T-helper 1 cell treated with Interleukin-12 subunit alpha and Interleukin-12 subunit beta and Interleukin-4 antibody, amounts not matched to agents 30 ng/mL and 1 ng/mL, for 36 hours (primary cell): ENCODE data around the gene PANK3. TPM values are rescaled to one million over a fixed set of nuclear protein-coding genes. Genes with fewer than 3 reads are reported as not detected.
"Not testable (repeated sequence)": the region's sequence is repeated elsewhere in the genome, so short reads cannot be mapped to it uniquely, and the experiment has no call there.

Experiments used
- intact Hi-C: fragments of 100-400 bp; cut with micrococcal nuclease; formaldehyde crosslinking; loops from one replicate; pipeline ENCODE4 v1.15.1; 2024
- total RNA-seq: library from RNA; stranded (reverse); gene quantifications from 2 replicates; pipeline ENCODE4 v1.2.3, GENCODE V29; 2022

The PANK3 gene
- total RNA-seq, 1 donor from 2014 or later, result 56.4 TPM

- intact Hi-C loops, result no loop called here
Observed at GRCh38 chr5:168557389-168557788, 21.8 kb downstream of the PANK3 start.

GRCh38 chr5:168553377-168554130 is 25.6 kb downstream of the PANK3 start:
- intact Hi-C loops, result no loop called here

- intact Hi-C loops, result no loop called here
Observed at GRCh38 chr5:168552146-168552545, 27.0 kb downstream of the PANK3 start.

GRCh38 chr5:168550656-168551055 is 28.5 kb downstream of the PANK3 start:
- intact Hi-C loops, result no loop called here

- intact Hi-C loops, result no loop called here
Observed at GRCh38 chr5:168549554-168549953, 29.6 kb downstream of the PANK3 start.

- intact Hi-C loops, result no loop called here
Observed at GRCh38 chr5:168537176-168537575, 42.0 kb downstream of the PANK3 start.

- intact Hi-C loops, result not testable (repeated sequence)
Observed at GRCh38 chr5:168534351-168534750, 44.8 kb downstream of the PANK3 start.

GRCh38 chr5:168531987-168532864 is 46.9 kb downstream of the PANK3 start:
- intact Hi-C loops, result no loop called here

- intact Hi-C loops, result no loop called here
Observed at GRCh38 chr5:168531191-168531590, 48.0 kb downstream of the PANK3 start.

GRCh38 chr5:168530621-168531150 is 48.5 kb downstream of the PANK3 start:
- intact Hi-C loops, result no loop called here

GRCh38 chr5:168529374-168530234 is 49.6 kb downstream of the PANK3 start:
- intact Hi-C loops, result loop anchor here (2.0 kb wide), 1 partner anchor 43 kb away; the partner anchor contains the start of gene RARS1

GRCh38 chr5:168528521-168529373 is 50.4 kb downstream of the PANK3 start, which contains the start of gene FBLL1:
Gene FBLL1 (plus strand): TSS chr5:168529305. CDS start chr5:168529505, 200 bp downstream.
- intact Hi-C loops, result loop anchor here (2.0 kb wide), 1 partner anchor 42 kb away; the partner anchor contains the start of gene RARS1

- intact Hi-C loops, result loop anchor here (2.0 kb wide), 1 partner anchor 41 kb away; the partner anchor contains the start of gene RARS1
Observed at GRCh38 chr5:168527756-168528295, 51.3 kb downstream of the PANK3 start.

GRCh38 chr5:168525856-168526255 is 53.3 kb downstream of the PANK3 start:
- intact Hi-C loops, result no loop called here

GRCh38 chr5:168513861-168514428 is 65.2 kb downstream of the PANK3 start:
- intact Hi-C loops, result no loop called here

GRCh38 chr5:168502563-168503237 is 76.5 kb downstream of the PANK3 start:
- intact Hi-C loops, result no loop called here
